ENCODE measurements around the gene RMDN3. TPM values are rescaled to one million over a fixed set of nuclear protein-coding genes. Genes with fewer than 3 reads are reported as not detected.

RMDN3 gene
- total RNA-seq, 1 donor from 2014 or later: 6.0 TPM

DNA sequence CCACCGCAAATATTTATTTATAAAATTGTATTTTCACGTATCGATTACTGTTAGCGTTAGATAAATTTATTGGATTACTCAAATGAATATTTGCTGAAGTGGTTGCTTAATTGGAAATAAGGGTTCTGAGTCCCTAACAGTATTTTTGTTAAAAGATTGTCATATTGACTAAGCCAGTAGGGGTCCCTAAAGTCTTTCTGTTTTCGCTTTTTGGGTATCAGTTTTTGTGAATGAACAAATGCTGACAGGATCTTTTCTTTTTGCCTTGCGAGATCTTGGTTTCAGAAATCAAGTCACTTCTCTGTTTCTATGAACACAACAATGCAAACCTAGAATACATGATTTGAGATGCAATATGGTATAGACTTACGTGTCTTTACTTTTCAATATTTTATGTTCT lies 53.0 kb downstream of the RMDN3 start:
- no peak overlapping the region for H3K4me3 ChIP-seq
- no peaks in the 10 kb centered on the region for H3K36me3 ChIP-seq
- H3K9me3 ChIP-seq: no peaks in the 10 kb centered on the region
- H3K27ac ChIP-seq: no peak overlapping the region
- H3K27me3 ChIP-seq: no peaks in the 10 kb centered on the region
- H3K4me1 ChIP-seq: no peaks in the 10 kb centered on the region
- TF ChIP-seq, protein P1, sequence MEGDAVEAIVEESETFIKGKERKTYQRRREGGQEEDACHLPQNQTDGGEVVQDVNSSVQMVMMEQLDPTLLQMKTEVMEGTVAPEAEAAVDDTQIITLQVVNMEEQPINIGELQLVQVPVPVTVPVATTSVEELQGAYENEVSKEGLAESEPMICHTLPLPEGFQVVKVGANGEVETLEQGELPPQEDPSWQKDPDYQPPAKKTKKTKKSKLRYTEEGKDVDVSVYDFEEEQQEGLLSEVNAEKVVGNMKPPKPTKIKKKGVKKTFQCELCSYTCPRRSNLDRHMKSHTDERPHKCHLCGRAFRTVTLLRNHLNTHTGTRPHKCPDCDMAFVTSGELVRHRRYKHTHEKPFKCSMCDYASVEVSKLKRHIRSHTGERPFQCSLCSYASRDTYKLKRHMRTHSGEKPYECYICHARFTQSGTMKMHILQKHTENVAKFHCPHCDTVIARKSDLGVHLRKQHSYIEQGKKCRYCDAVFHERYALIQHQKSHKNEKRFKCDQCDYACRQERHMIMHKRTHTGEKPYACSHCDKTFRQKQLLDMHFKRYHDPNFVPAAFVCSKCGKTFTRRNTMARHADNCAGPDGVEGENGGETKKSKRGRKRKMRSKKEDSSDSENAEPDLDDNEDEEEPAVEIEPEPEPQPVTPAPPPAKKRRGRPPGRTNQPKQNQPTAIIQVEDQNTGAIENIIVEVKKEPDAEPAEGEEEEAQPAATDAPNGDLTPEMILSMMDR (IDR thresholded peaks at IDR 0.05): no peak
- no peak for DNase-seq (ENCODE audit: low spot score in 2 of 2)
- intact Hi-C loops (cut with DNase I): no loop called here

DNA sequence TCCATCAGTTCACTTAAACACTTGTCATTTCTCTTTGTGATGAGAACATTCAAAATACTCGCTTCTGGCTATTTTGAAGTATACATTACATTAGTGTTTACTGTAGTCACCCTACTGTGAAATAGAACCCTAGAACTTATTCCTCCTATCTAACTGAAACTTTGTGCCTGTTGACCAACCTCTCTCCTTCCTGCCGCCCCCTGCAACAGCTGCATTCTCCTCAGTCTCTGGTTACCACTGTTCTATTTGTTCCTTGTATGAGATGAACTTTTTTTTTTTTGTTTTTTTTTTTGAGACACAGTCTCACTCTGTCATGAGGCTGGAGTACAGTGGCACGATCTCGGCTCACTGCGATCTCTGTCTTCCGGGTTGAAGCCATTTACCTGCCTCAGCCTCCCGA lies 57.1 kb downstream of the RMDN3 start:
- intact Hi-C loops (cut with DNase I): loop anchor here (5.0 to 10.0 kb wide), 2 partner anchors 106 to 417 kb away; partner anchors contain the start of genes INO80 and KNL1
- H3K27me3 ChIP-seq: no peaks in the 10 kb centered on the region
- TF ChIP-seq, protein P1 (IDR thresholded peaks at IDR 0.05): no peak

DNA sequence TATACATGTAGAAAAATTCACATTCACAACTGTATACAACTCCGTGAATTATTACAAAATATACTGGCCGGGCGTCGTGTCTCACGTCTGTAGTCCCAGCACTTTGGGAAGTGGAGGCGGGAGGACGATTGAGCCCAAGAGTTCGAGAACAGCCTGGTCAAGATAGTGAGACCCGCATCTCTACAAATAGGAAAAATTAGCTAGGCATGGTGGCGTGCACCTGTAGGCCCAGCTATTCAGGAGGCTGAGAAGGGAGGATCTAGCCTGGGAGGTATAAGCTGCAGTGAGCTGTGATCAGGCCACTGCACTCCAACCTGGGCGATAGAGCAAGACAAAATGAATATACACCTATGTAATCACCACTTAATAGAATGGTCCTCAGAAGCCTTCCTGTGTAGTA lies 58.8 kb downstream of the RMDN3 start:
- no peak overlapping the region for H3K27ac ChIP-seq
- H3K36me3 ChIP-seq: peaks cover 0 to 4% of the 10 kb centered on the region in 2 donors
- peaks cover 0 to 8% of the 10 kb centered on the region in 2 donors for H3K4me1 ChIP-seq
- intact Hi-C loops (cut with DNase I): loop anchor here (5.0 to 10.0 kb wide), 2 partner anchors 104 to 419 kb away; partner anchors contain the start of genes INO80 and KNL1
- no peaks in the 10 kb centered on the region for H3K27me3 ChIP-seq
- no peak for DNase-seq (ENCODE audit: low spot score in 2 of 2)
- TF ChIP-seq, protein P1 (IDR thresholded peaks at IDR 0.05): no peak
- H3K4me3 ChIP-seq: peak overlapping the region in 1 of 2 donors; percentile 82
- H3K9me3 ChIP-seq: no peaks in the 10 kb centered on the region

More for the DNA sequence above, 57.1 kb downstream of the RMDN3 start:
- Histone ChIP-seq H3K4me3 (no peak overlapping the region), H3K9me3 (no peaks in the 10 kb centered on the region), H3K4me1 (peaks cover 0 to 8% of the 10 kb centered on the region in 2 donors), H3K27ac (no peak overlapping the region), H3K36me3 (no peaks in the 10 kb centered on the region)
- DNase-seq (ENCODE audit: low spot score in 2 of 2): no peak

DNA sequence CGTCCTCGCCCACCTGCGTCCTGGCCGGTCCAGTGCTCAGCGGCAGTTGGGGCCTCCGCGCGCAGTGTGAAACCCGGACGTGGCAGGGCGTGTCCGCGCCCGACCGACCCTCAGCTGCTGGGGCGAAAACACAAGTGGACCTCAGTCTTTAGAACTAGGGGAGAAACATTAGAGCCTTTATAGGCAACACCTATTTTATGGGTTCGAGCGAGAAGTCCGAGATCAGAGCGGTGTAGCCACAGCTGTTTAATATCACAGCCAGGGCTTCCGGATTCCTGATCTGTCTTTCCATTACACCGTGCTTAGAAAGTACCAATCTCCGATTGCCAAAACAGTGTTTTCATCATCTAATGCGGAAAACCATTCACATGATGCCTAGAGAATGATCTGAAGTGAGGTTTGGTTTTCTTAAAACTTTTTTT lies 59.6 kb downstream of the RMDN3 start:
- H3K27ac ChIP-seq: peak overlapping the region; percentile 99
- H3K9me3 ChIP-seq: no peaks in the 10 kb centered on the region
- peaks cover 0 to 8% of the 10 kb centered on the region in 2 donors for H3K4me1 ChIP-seq
- H3K36me3 ChIP-seq: peaks cover 0 to 4% of the 10 kb centered on the region in 2 donors
- H3K27me3 ChIP-seq: no peaks in the 10 kb centered on the region
- intact Hi-C loops (cut with DNase I): loop anchor here (2.0 to 10.0 kb wide), 4 partner anchors 103 to 419 kb away; partner anchors contain the start of genes BAHD1, INO80, KNL1 and VPS18
- peak overlapping the region; percentile 82 to 99 for H3K4me3 ChIP-seq
- TF ChIP-seq, protein P1 (IDR thresholded peaks at IDR 0.05): no peak
- no peak for DNase-seq (ENCODE audit: low spot score in 2 of 2)

DNA sequence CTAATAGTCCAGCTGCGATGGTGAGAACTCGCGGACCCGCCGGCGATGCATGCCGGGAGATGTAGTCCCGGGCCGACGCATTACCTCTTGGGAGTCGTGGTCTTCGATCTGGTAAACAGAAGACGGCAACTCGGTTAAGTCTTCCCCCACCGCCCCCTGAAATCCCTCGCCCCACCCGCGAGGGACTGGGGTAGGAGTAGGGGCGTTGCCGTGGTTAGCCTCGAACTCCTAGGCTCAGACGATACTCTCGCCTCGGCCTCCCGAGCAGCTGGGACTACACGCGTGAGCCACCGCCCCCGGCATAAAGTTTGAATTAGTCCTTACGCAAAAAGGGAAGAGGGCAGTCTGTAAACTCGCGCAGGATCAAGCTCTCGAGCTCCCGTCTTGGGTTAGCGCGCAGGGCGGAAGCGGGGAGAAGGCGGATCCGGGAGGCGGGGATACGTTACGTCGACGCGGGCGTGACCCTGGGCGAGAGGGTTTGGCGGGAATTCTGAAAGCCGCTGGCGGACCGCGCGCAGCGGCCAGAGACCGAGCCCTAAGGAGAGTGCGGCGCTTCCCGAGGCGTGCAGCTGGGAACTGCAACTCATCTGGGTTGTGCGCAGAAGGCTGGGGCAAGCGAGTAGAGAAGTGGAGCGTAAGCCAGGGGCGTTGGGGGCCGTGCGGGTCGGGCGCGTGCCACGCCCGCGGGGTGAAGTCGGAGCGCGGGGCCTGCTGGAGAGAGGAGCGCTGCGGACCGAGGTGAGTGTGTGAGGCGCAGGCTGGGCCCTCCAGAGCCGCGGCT lies 60.2 kb downstream of the RMDN3 start, which contains the start of gene RAD51:
Gene RAD51 (plus strand): TSS at position 487 of the 781 bp plus-strand sequence. CDS start 3,585 bp downstream, outside the sequence.
- intact Hi-C loops (cut with DNase I): loop anchor here (2.0 to 10.0 kb wide), 6 partner anchors 62 to 420 kb away; partner anchors contain the start of genes BAHD1, DNAJC17, INO80 and KNL1
- H3K27ac ChIP-seq: peak within 1 kb of the TSS; percentile 99
- TF ChIP-seq, protein P1 (IDR thresholded peaks at IDR 0.05): no peak
- DNase-seq (ENCODE audit: low spot score in 2 of 2): peak; percentile 70 to 94
- H3K9me3 ChIP-seq: no peaks in the 10 kb centered on the region
- peak within 1 kb of the TSS; percentile 82 to 99 for H3K4me3 ChIP-seq
- H3K27me3 ChIP-seq: no peaks in the 10 kb centered on the region
- peaks cover 0 to 4% of the 10 kb centered on the region in 2 donors for H3K36me3 ChIP-seq
- peaks cover 0 to 8% of the 10 kb centered on the region in 2 donors for H3K4me1 ChIP-seq
